KMS-11 (cell line): ENCODE data around the gene SULT1B1.

Experiments used
- H2AFZ ChIP-seq: fragments of 200-600 bp; sonication (generic); 2 replicates; pipeline ENCODE4 v1.6.1; 2016; ENCODE audit warnings: antibody characterized with exemption, mixed run types, low read depth
- H3K27ac ChIP-seq: fragments of 200-600 bp; sonication (generic); 2 replicates; pipeline ENCODE4 v1.6.1; 2016; ENCODE audit warnings: mild to moderate bottlenecking, mixed run types
- H3K27me3 ChIP-seq: fragments of 200-600 bp; sonication (generic); 2 replicates; pipeline ENCODE4 v1.6.1; 2017; ENCODE audit warnings: mild to moderate bottlenecking, low read depth, mixed run types, moderate library complexity; ENCODE audit not compliant: insufficient read depth
- H3K36me3 ChIP-seq: fragments of 200-600 bp; sonication (generic); 2 replicates; pipeline ENCODE4 v1.6.1; 2017; ENCODE audit warnings: mild to moderate bottlenecking, mixed run types; ENCODE audit not compliant: insufficient read depth
- H3K4me1 ChIP-seq: fragments of 200-600 bp; sonication (generic); 2 replicates; pipeline ENCODE4 v1.6.1; 2016; ENCODE audit warnings: mild to moderate bottlenecking, low read depth, mixed run types; ENCODE audit not compliant: poor library complexity, severe bottlenecking
- H3K4me2 ChIP-seq: fragments of 200-600 bp; sonication (generic); 2 replicates; pipeline ENCODE4 v1.7.0; 2016; ENCODE audit warnings: mild to moderate bottlenecking, mixed run types
- H3K4me3 ChIP-seq: fragments of 200-600 bp; sonication (generic); IDR thresholded peaks from 2 replicates; pipeline ENCODE4 v1.6.1; 2017; ENCODE audit warnings: low read depth, low read length, mixed read lengths; ENCODE audit not compliant: insufficient read depth
- H3K79me2 ChIP-seq: fragments of 200-600 bp; sonication (generic); 2 replicates; pipeline ENCODE4 v1.6.1; 2016; ENCODE audit warnings: low read depth, mixed run types; ENCODE audit not compliant: insufficient read depth
- H3K9ac ChIP-seq: fragments of 200-600 bp; sonication (generic); 2 replicates; pipeline ENCODE4 v1.6.1; 2016; ENCODE audit warnings: mild to moderate bottlenecking, mixed run types
- H4K20me1 ChIP-seq: fragments of 200-600 bp; sonication (generic); 2 replicates; pipeline ENCODE4 v1.6.1; 2016; ENCODE audit warnings: mild to moderate bottlenecking, mixed run types; ENCODE audit not compliant: insufficient read depth
- TF ChIP-seq, protein P1 (sequence below): fragments of 200-600 bp; sonication (generic); conservative IDR thresholded peaks from 2 replicates; pipeline ENCODE4 v1.6.1; 2017; ENCODE audit warnings: low read depth, mild to moderate bottlenecking, antibody characterized with exemption, low read length, moderate library complexity, mixed read lengths

SULT1B1 gene

GRCh38 chr4:69731847-69732246, 28.6 kb downstream of the SULT1B1 start:
- H3K4me2 ChIP-seq: no peak overlapping the region
- H2AFZ ChIP-seq: no peak overlapping the region
- H4K20me1 ChIP-seq: no peaks in the 10 kb centered on the region
- no peaks in the 10 kb centered on the region for H3K27me3 ChIP-seq
- H3K4me1 ChIP-seq: no peaks in the 10 kb centered on the region
- no peaks in the 10 kb centered on the region for H3K36me3 ChIP-seq
- H3K9ac ChIP-seq: no peak overlapping the region
- TF ChIP-seq, protein P1, sequence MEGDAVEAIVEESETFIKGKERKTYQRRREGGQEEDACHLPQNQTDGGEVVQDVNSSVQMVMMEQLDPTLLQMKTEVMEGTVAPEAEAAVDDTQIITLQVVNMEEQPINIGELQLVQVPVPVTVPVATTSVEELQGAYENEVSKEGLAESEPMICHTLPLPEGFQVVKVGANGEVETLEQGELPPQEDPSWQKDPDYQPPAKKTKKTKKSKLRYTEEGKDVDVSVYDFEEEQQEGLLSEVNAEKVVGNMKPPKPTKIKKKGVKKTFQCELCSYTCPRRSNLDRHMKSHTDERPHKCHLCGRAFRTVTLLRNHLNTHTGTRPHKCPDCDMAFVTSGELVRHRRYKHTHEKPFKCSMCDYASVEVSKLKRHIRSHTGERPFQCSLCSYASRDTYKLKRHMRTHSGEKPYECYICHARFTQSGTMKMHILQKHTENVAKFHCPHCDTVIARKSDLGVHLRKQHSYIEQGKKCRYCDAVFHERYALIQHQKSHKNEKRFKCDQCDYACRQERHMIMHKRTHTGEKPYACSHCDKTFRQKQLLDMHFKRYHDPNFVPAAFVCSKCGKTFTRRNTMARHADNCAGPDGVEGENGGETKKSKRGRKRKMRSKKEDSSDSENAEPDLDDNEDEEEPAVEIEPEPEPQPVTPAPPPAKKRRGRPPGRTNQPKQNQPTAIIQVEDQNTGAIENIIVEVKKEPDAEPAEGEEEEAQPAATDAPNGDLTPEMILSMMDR: no peak
- H3K4me3 ChIP-seq: no peak overlapping the region
- H3K79me2 ChIP-seq: no peaks in the 10 kb centered on the region
- no peak overlapping the region for H3K27ac ChIP-seq

DNA sequence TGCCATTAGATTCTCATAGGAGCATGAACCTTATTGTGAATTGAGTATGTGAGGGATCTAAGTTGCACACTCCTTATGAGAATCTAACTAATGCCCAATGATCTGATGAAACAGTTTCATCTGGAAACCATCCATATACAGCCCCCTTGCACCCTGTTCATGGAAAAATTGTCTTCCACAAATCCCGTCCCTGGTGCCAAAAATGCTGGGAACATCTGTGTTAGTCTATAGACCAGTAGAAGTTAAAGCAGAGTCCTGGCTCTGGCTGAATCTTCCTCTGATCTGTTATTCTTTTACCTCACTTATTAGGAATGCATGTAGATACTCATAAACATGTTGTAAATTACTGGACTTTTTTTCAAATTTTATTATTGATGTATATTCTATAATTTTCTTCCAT, 29.2 kb downstream of the SULT1B1 start:
- Histone ChIP-seq H3K27me3 (no peaks in the 10 kb centered on the region), H4K20me1 (no peaks in the 10 kb centered on the region), H3K36me3 (no peaks in the 10 kb centered on the region), H3K27ac (no peak overlapping the region), H3K9ac (no peak overlapping the region), H3K4me2 (no peak overlapping the region), H3K79me2 (no peaks in the 10 kb centered on the region), H2AFZ (no peak overlapping the region), H3K4me3 (no peak overlapping the region), H3K4me1 (no peaks in the 10 kb centered on the region)
- TF ChIP-seq, protein P1: no peak

- no peaks in the 10 kb centered on the region for H3K79me2 ChIP-seq
- H3K4me2 ChIP-seq: no peak overlapping the region
- H3K9ac ChIP-seq: no peak overlapping the region
- no peak overlapping the region for H2AFZ ChIP-seq
- no peak overlapping the region for H3K4me3 ChIP-seq
- no peaks in the 10 kb centered on the region for H3K4me1 ChIP-seq
- no peaks in the 10 kb centered on the region for H4K20me1 ChIP-seq
- H3K27ac ChIP-seq: no peak overlapping the region
- H3K36me3 ChIP-seq: no peaks in the 10 kb centered on the region
- TF ChIP-seq, protein P1: no peak
- no peaks in the 10 kb centered on the region for H3K27me3 ChIP-seq
These were observed 30.4 kb downstream of the SULT1B1 start for GRCh38 chr4:69730002-69730401.

- H3K4me3 ChIP-seq: no peak overlapping the region
- H3K4me1 ChIP-seq: no peaks in the 10 kb centered on the region
- H3K36me3 ChIP-seq: no peaks in the 10 kb centered on the region
- H2AFZ ChIP-seq: no peak overlapping the region
- H4K20me1 ChIP-seq: no peaks in the 10 kb centered on the region
- TF ChIP-seq, protein P1: no peak
- no peaks in the 10 kb centered on the region for H3K27me3 ChIP-seq
- no peak overlapping the region for H3K4me2 ChIP-seq
- H3K27ac ChIP-seq: no peak overlapping the region
- no peaks in the 10 kb centered on the region for H3K79me2 ChIP-seq
- H3K9ac ChIP-seq: no peak overlapping the region
These were observed 32.5 kb downstream of the SULT1B1 start for GRCh38 chr4:69727926-69728325.
